HL-60 (cell line): ENCODE measurements around the gene PRAC2.

Source experiments
- DNase-seq, 2 experiments: peaks; one replicate each; pipeline ENCODE4 v3.0.0-alpha.2; 2010 to 2020; ENCODE audit warnings: low read depth in 1 of 2, low spot score in 1 of 2
- H3K27ac ChIP-seq: fragments of 250-450 bp; sonication (Bioruptor Pico); replicated peaks from 2 replicates; pipeline ENCODE4 v1.5.1; 2020; ENCODE audit warnings: mild to moderate bottlenecking, moderate library complexity
- H3K27me3 ChIP-seq: fragments of 250-450 bp; sonication (Bioruptor Pico); 2 replicates; pipeline ENCODE4 v1.5.1; 2021; ENCODE audit warnings: mild to moderate bottlenecking, moderate library complexity; ENCODE audit not compliant: insufficient read depth, poor library complexity, severe bottlenecking
- H3K4me3 ChIP-seq: replicated peaks from 2 replicates; pipeline ENCODE4 v1.5.1; 2011; ENCODE audit warnings: mild to moderate bottlenecking, control low read depth, low read length; ENCODE audit not compliant: insufficient read depth
- CTCF ChIP-seq: IDR thresholded peaks from one replicate; pipeline ENCODE4 v1.5.1; 2011; ENCODE audit warnings: low read length, control low read depth, inconsistent platforms; ENCODE audit not compliant: insufficient read depth
- GABPA ChIP-seq: IDR thresholded peaks from 2 replicates; pipeline ENCODE4 v1.6.1; 2012; ENCODE audit warnings: low read depth
- POLR2AphosphoS5 ChIP-seq: IDR thresholded peaks from 2 replicates; pipeline ENCODE4 v1.6.1; 2012; ENCODE audit warnings: low read depth
- REST ChIP-seq: IDR thresholded peaks from 2 replicates; pipeline ENCODE4 v1.6.1; 2012; ENCODE audit warnings: low read depth; ENCODE audit not compliant: insufficient replicate concordance
- SPI1 ChIP-seq: IDR thresholded peaks from 2 replicates; pipeline ENCODE4 v1.6.1; 2012; ENCODE audit warnings: low read depth, mild to moderate bottlenecking, borderline replicate concordance

PRAC2 gene

GRCh38 chr17:48728232-48729231 lies 5.5 kb downstream of the PRAC2 start, which contains the start of gene HOXB13:
Gene HOXB13, minus strand, starts transcription at chr17:48728750. Its CDS starts 157 bp downstream, at chr17:48728593.
- no peak for DNase-seq
- H3K27ac ChIP-seq = no peak within 1 kb of the TSS
- TF ChIP-seq REST = no peak
- TF ChIP-seq SPI1 = no peak
- no peak for TF ChIP-seq CTCF
- no peak for TF ChIP-seq POLR2AphosphoS5
- no peak for TF ChIP-seq GABPA
- peaks cover 94% of the 10 kb centered on the region for H3K27me3 ChIP-seq
- no peak within 1 kb of the TSS for H3K4me3 ChIP-seq

GRCh38 chr17:48729335-48730239 lies 6.6 kb downstream of the PRAC2 start:
- Histone ChIP-seq H3K27ac (no peak overlapping the region), H3K4me3 (no peak overlapping the region), H3K27me3 (peaks cover 96% of the 10 kb centered on the region)
- TF ChIP-seq CTCF (no peak), SPI1 (no peak), POLR2AphosphoS5 (no peak), GABPA (no peak), REST (no peak)
- DNase-seq = no peak

GRCh38 chr17:48730240-48730550 lies 7.2 kb downstream of the PRAC2 start:
- Histone ChIP-seq H3K27ac (no peak overlapping the region), H3K4me3 (no peak overlapping the region), H3K27me3 (peaks cover 96% of the 10 kb centered on the region)
- DNase-seq = no peak
- TF ChIP-seq SPI1 = no peak
- no peak for TF ChIP-seq GABPA
- TF ChIP-seq CTCF = no peak
- no peak for TF ChIP-seq POLR2AphosphoS5
- no peak for TF ChIP-seq REST
